CD14-positive monocyte (primary cell): ENCODE measurements around the gene PLEKHA7. TPM values are rescaled to one million over a fixed set of nuclear protein-coding genes. Genes with fewer than 3 reads are reported as not detected.
A peak's percentile ranks its signal among the peaks of the same experiment; 100 is the strongest.

Experiments used
- DNase-seq, 3 donors: peaks; one replicate each; pipeline ENCODE4 v3.0.0-alpha.2; 2011 to 2022
- H2AFZ ChIP-seq: 2 replicates; pipeline ENCODE4 v1.6.0; 2012; ENCODE audit warnings: mild to moderate bottlenecking, low read depth, low read length, inconsistent platforms; ENCODE audit not compliant: insufficient read depth, poor library complexity, severe bottlenecking
- H3K27ac ChIP-seq, 2 donors: 1 replicate in 1 of 2; 2 replicates in 1 of 2; pipeline ENCODE4 v1.5.1; 2012 to 2013; ENCODE audit warnings: low read length in 2 of 2, control low read depth in 1 of 2, inconsistent platforms in 1 of 2, low read depth in 1 of 2, mild to moderate bottlenecking in 1 of 2
- H3K27me3 ChIP-seq, 2 donors: one replicate each; pipeline versions ENCODE4 v1.6.0 to v1.6.1; 2011 to 2013; ENCODE audit warnings: low read length in 2 of 2; ENCODE audit not compliant: control insufficient read depth in 2 of 2, insufficient read depth in 2 of 2
- H3K36me3 ChIP-seq, 2 donors: replicated peaks in 1 of 2; 1 replicate in 1 of 2; 2 replicates in 1 of 2; pipeline versions ENCODE4 v1.5.1 to v1.6.1; 2012 to 2013; ENCODE audit warnings: low read length in 2 of 2, control low read depth in 1 of 2, inconsistent platforms in 1 of 2, mild to moderate bottlenecking in 1 of 2; ENCODE audit not compliant: insufficient read depth in 2 of 2, control insufficient read depth in 1 of 2
- H3K4me1 ChIP-seq, 2 donors: 1 replicate in 1 of 2; 2 replicates in 1 of 2; pipeline versions ENCODE4 v1.5.1 to v1.6.1; 2012 to 2013; ENCODE audit warnings: low read length in 2 of 2, control low read depth in 1 of 2, inconsistent platforms in 1 of 2, mild to moderate bottlenecking in 1 of 2, moderate library complexity in 1 of 2; ENCODE audit not compliant: insufficient read depth in 2 of 2, control insufficient read depth in 1 of 2
- H3K4me2 ChIP-seq: replicated peaks from 2 replicates; pipeline ENCODE3; 2012; ENCODE audit warnings: low read length, moderate library complexity, mild to moderate bottlenecking; ENCODE audit not compliant: poor library complexity, severe bottlenecking; ENCODE audit errors: extremely low read depth
- H3K4me3 ChIP-seq, 3 experiments: fragments of 200-600 bp in 1 of 3; sonication (generic) in 1 of 3; replicated peaks in 1 of 3; 1 replicate in 2 of 3; 2 replicates in 1 of 3; pipeline ENCODE4 v1.5.1; 2011 to 2013; ENCODE audit warnings: low read length in 3 of 3, mild to moderate bottlenecking in 3 of 3, control low read depth in 2 of 3, low read depth in 2 of 3, inconsistent platforms in 1 of 3, moderate library complexity in 1 of 3
- H3K79me2 ChIP-seq: 2 replicates; pipeline ENCODE4 v1.6.0; 2012; ENCODE audit warnings: mild to moderate bottlenecking, control low read depth, inconsistent platforms, low read length, moderate library complexity; ENCODE audit not compliant: insufficient read depth
- H3K9ac ChIP-seq: 2 replicates; pipeline ENCODE4 v1.6.0; 2017; ENCODE audit warnings: low read length, mild to moderate bottlenecking; ENCODE audit not compliant: insufficient read depth, poor library complexity, severe bottlenecking
- H3K9me3 ChIP-seq, 2 donors: replicated peaks in 1 of 2; 1 replicate in 1 of 2; 2 replicates in 1 of 2; pipeline versions ENCODE4 v1.5.1 to v1.6.1; 2012 to 2013; ENCODE audit warnings: low read length in 2 of 2, control low read depth in 1 of 2; ENCODE audit not compliant: control insufficient read depth in 1 of 2, insufficient read depth in 1 of 2
- H4K20me1 ChIP-seq: 2 replicates; pipeline ENCODE4 v1.6.0; 2012; ENCODE audit warnings: mild to moderate bottlenecking, low read length, control low read depth, moderate library complexity; ENCODE audit not compliant: insufficient read depth
- H3K27ac Mint-ChIP-seq, 7 donors: one replicate each; pipeline ENCODE4 v1.8.0; 2020; ENCODE audit warnings: mild to moderate bottlenecking in 7 of 7, mixed read lengths in 7 of 7, moderate library complexity in 6 of 7, inconsistent platforms in 2 of 7
- H3K27me3 Mint-ChIP-seq, 3 donors: one replicate each; pipeline ENCODE4 v1.8.0; 2021 to 2022; ENCODE audit warnings: low read depth in 3 of 3, mild to moderate bottlenecking in 3 of 3, mixed read lengths in 3 of 3, moderate library complexity in 3 of 3, inconsistent platforms in 1 of 3
- H3K36me3 Mint-ChIP-seq, 2 donors: one replicate each; pipeline ENCODE4 v1.8.0; 2020; ENCODE audit warnings: mixed read lengths in 2 of 2, inconsistent platforms in 1 of 2, mild to moderate bottlenecking in 1 of 2
- H3K4me1 Mint-ChIP-seq: one replicate; pipeline ENCODE4 v1.8.0; 2020; ENCODE audit warnings: mild to moderate bottlenecking, mixed read lengths
- H3K4me3 Mint-ChIP-seq, 2 donors: one replicate each; pipeline ENCODE4 v1.8.0; 2020; ENCODE audit warnings: mild to moderate bottlenecking in 2 of 2, mixed read lengths in 2 of 2, moderate library complexity in 1 of 2
- H3K9me3 Mint-ChIP-seq, 7 donors: one replicate each; pipeline ENCODE4 v1.8.0; 2020 to 2022; ENCODE audit warnings: mixed read lengths in 7 of 7, mild to moderate bottlenecking in 6 of 7, moderate library complexity in 6 of 7, inconsistent platforms in 2 of 7
- WGBS: methylation state at CpG from one replicate; pipeline ENCODE4 v1.1.5; 2013; ENCODE audit warnings: missing lambda C conversion rate; ENCODE audit not compliant: insufficient coverage; 5-methylcytosine and 5-hydroxymethylcytosine counted together
- intact Hi-C, 2 donors: fragments of 100-400 bp; cut with micrococcal nuclease; formaldehyde crosslinking; loops; one replicate each; pipeline versions ENCODE4 v1.15.0 to v1.15.1; 2023
- polyA plus RNA-seq, 3 donors: library from polyadenylated mRNA; depleted of rRNA in 1 of 3; unstranded in 2 of 3; stranded (reverse) in 1 of 3; fragments of 300-500 nt in 2 of 3; fragments of >200 nt in 1 of 3; fragmentation: Illumina TruSeq in 2 of 3; gene quantifications; 1 replicate in 2 of 3; 2 replicates in 1 of 3; pipeline ENCODE4 v1.2.3, GENCODE V29; 2012 to 2021
- TF ChIP-seq, protein P1 (sequence below): fragments of 200-600 bp; IDR thresholded peaks from one replicate; pipeline ENCODE4 v1.8.0; 2022; ENCODE audit warnings: antibody characterized with exemption, mild to moderate bottlenecking

PLEKHA7 gene
- polyA plus RNA-seq, 3 donors, result 0.05 to 0.92 (median 0.22) TPM

DNA sequence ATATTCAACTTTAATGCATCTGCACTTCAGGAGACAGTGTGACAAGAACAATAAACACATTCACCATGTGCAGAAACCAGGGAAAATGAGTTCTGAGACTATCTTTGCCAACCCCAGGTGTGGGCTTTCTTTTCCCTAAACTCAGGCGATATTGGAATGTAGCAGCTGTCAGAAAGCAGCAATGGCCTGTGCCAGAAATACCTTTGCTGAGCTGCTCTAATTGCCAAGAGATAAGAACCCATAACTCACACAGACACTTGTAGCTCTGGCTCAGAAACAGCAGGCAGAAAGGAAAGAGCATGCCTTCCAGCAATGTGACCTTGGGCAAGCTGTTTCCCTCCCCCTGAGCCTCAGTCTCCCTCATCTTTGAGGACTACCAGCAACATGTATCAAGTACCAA, 77.6 kb downstream of the PLEKHA7 start:
- no peaks in the 10 kb centered on the region for H3K36me3 Mint-ChIP-seq
- no peak overlapping the region for H3K4me3 Mint-ChIP-seq
- H4K20me1 ChIP-seq, result no peaks in the 10 kb centered on the region
- no peaks in the 10 kb centered on the region for H3K4me1 Mint-ChIP-seq
- no peaks in the 10 kb centered on the region for H3K9me3 ChIP-seq
- H3K4me1 ChIP-seq, result no peaks in the 10 kb centered on the region
- H3K4me2 ChIP-seq, result no peak overlapping the region
- H3K27me3 Mint-ChIP-seq, result peaks cover 4 to 10% (median 5%) of the 10 kb centered on the region in 3 donors
- no peak overlapping the region for H3K4me3 ChIP-seq
- no peak overlapping the region for H3K27ac Mint-ChIP-seq
- no peak for DNase-seq
- H2AFZ ChIP-seq, result no peak overlapping the region
- no peak overlapping the region for H3K27ac ChIP-seq
- WGBS, result no CpG with 5 or more reads among the region's 1 CpG
- H3K9ac ChIP-seq, result no peak overlapping the region
- no peaks in the 10 kb centered on the region for H3K9me3 Mint-ChIP-seq
- no peaks in the 10 kb centered on the region for H3K27me3 ChIP-seq
- intact Hi-C loops, result no loop called here
- TF ChIP-seq, protein P1, sequence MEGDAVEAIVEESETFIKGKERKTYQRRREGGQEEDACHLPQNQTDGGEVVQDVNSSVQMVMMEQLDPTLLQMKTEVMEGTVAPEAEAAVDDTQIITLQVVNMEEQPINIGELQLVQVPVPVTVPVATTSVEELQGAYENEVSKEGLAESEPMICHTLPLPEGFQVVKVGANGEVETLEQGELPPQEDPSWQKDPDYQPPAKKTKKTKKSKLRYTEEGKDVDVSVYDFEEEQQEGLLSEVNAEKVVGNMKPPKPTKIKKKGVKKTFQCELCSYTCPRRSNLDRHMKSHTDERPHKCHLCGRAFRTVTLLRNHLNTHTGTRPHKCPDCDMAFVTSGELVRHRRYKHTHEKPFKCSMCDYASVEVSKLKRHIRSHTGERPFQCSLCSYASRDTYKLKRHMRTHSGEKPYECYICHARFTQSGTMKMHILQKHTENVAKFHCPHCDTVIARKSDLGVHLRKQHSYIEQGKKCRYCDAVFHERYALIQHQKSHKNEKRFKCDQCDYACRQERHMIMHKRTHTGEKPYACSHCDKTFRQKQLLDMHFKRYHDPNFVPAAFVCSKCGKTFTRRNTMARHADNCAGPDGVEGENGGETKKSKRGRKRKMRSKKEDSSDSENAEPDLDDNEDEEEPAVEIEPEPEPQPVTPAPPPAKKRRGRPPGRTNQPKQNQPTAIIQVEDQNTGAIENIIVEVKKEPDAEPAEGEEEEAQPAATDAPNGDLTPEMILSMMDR, result no peak
- H3K79me2 ChIP-seq, result no peaks in the 10 kb centered on the region
- H3K36me3 ChIP-seq, result no peaks in the 10 kb centered on the region

DNA sequence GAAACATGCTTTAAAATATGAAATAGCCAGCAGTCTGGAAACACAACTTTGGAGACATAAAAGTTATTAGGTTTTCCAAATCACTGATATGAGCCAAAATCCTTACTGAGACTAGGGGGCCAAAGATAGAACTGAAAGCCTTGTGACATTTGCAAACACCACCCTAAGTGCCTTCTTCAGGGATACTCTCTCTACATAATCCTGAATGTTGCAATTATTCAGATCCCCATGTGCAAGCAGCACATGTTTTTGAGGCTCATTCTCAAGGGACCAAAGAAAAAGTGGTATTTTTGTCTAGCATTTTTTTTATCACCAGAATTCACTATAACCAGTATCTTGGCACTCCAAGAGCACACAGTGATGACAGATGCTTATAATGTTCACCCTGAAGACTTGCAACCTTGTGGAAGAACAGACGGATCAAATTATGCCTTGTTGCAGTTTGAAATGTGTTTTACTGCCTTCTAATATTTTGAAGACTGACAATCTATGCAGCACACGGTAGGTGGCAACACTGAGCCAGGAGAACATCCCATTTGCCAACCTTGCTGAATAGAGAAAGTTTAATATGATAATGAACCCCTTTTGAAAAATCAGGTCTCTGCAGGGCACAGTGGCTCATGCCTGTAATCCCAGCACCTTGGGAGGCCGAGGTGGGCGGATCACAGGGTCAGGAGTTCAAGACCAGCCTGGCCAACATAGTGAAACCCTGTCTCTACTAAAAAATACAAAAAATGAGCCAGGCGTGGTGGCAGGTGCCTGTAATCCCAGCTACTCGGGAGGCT, 78.5 kb downstream of the PLEKHA7 start:
- Histone ChIP-seq H3K27me3 (no peaks in the 10 kb centered on the region), H3K27ac (no peak overlapping the region), H3K4me2 (no peak overlapping the region), H3K9me3 (no peaks in the 10 kb centered on the region), H3K4me3 (no peak overlapping the region), H3K36me3 (no peaks in the 10 kb centered on the region), H4K20me1 (no peaks in the 10 kb centered on the region), H3K79me2 (no peaks in the 10 kb centered on the region), H2AFZ (no peak overlapping the region), H3K9ac (no peak overlapping the region), H3K4me1 (no peaks in the 10 kb centered on the region)
- Mint-ChIP-seq H3K4me1 (no peaks in the 10 kb centered on the region), H3K27ac (no peak overlapping the region), H3K4me3 (no peak overlapping the region), H3K9me3 (no peaks in the 10 kb centered on the region), H3K27me3 (peaks cover 4 to 11% (median 5%) of the 10 kb centered on the region in 3 donors), H3K36me3 (no peaks in the 10 kb centered on the region)
- intact Hi-C loops, result no loop called here
- DNase-seq, result no peak
- WGBS, result 48% methylated on average over 4 of the region's 6 CpGs
- TF ChIP-seq, protein P1, result peak; percentile 56
